ENCODE measurements around the gene POU6F1. TPM values are rescaled to one million over a fixed set of nuclear protein-coding genes. Genes with fewer than 3 reads are reported as not detected.

POU6F1 gene
- total and polyA plus RNA-seq, 10 of the 15 experiments (the other 5 are each of a cell fraction or from before 2014, with no cell fraction given) = 0.26 to 4.2 (median 1.2) TPM

GRCh38 chr12:51217968-51218606, at the start of gene POU6F1 (continued):
- TF ChIP-seq E4F1 (IDR thresholded peaks at IDR 0.05; ENCODE audit: borderline replicate concordance, partially characterized antibody) = no peak
- TF ChIP-seq YY1 (IDR thresholded peaks at IDR 0.05; ENCODE audit: low read depth, low read length) = peak; percentile 20
- peak; percentile 6; the same call in 1 of the 2 replicates for TF ChIP-seq TCF12 (IDR thresholded peaks at IDR 0.05; ENCODE audit: low read depth, low read length)
- 0 out of 2 replicates have a peak, but pooled peaks have one; percentile 36 for TF ChIP-seq NBN (IDR thresholded peaks at IDR 0.05)
- TF ChIP-seq TAF1 (IDR thresholded peaks at IDR 0.05; ENCODE audit: borderline replicate concordance, low read depth, low read length) = peak; percentile 46
- TF ChIP-seq, protein P1, sequence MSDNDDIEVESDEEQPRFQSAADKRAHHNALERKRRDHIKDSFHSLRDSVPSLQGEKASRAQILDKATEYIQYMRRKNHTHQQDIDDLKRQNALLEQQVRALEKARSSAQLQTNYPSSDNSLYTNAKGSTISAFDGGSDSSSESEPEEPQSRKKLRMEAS (IDR thresholded peaks at IDR 0.05; ENCODE audit: low read depth, low read length) = peak; percentile 45; the same call in 1 of the 2 replicates
- TF ChIP-seq ZNF687 (IDR thresholded peaks at IDR 0.05) = peak; percentile 55
- peak; percentile 71; the same call in 1 of the 2 replicates for TF ChIP-seq POLR2AphosphoS5 (IDR thresholded peaks at IDR 0.05; ENCODE audit: low read length)
- peak; percentile 43 to 73 (median 44); a peak in 5 of 6 replicates for TF ChIP-seq CTCF (IDR thresholded peaks at IDR 0.05 in 2 of 3, conservative IDR thresholded peaks at IDR 0.05 in 1 of 3; ENCODE audit: control insufficient read depth in 2 of 3, extremely low read depth in 1 of 3, insufficient read depth in 1 of 3, low read depth in 3 of 3, low read length in 3 of 3)
- TF ChIP-seq NR2F1 (conservative IDR thresholded peaks at IDR 0.05) = no peak
- TF ChIP-seq IRF4 (IDR thresholded peaks at IDR 0.05; ENCODE audit: low read depth, low read length) = no peak
- TF ChIP-seq POU2F2 (IDR thresholded peaks at IDR 0.05; ENCODE audit: borderline replicate concordance, low read depth, low read length) = peak; percentile 94; the same call in 2 of the 3 replicates
- peak; percentile 62 for TF ChIP-seq CREB1 (IDR thresholded peaks at IDR 0.05; ENCODE audit: low read depth)
- no peak for TF ChIP-seq FOS (IDR thresholded peaks at IDR 0.05; ENCODE audit: borderline replicate concordance, extremely low read depth, insufficient read length)
- TF ChIP-seq BHLHE40 (IDR thresholded peaks at IDR 0.05; ENCODE audit: borderline replicate concordance in 1 of 2, low read depth in 2 of 2, low read length in 1 of 2) = peak; percentile 47 to 53; a peak in 2 of 4 replicates
- no peak for TF ChIP-seq IRF5 (IDR thresholded peaks at IDR 0.05; ENCODE audit: borderline replicate concordance)
- no peak for TF ChIP-seq STAT1 (conservative IDR thresholded peaks at IDR 0.05)
